Keratinocyte (primary cell): ENCODE measurements around the gene LRCH3. TPM values are rescaled to one million over a fixed set of nuclear protein-coding genes. Genes with fewer than 3 reads are reported as not detected.

ENCODE experiments used
- DNase-seq: peaks from one replicate; pipeline ENCODE4 v3.0.0-alpha.2; 2011; ENCODE audit warnings: low read depth, missing footprints, low spot score
- FAIRE-seq: peaks from 2 replicates; lab custom pipeline; 2011; peaks lifted over from hg19 to GRCh38; lab: Jason Lieb, UNC
- H2AFZ ChIP-seq: 2 replicates; pipeline ENCODE4 v1.6.0; 2012; ENCODE audit warnings: low read length, control low read depth, inconsistent platforms; ENCODE audit not compliant: control insufficient read depth
- H3K27ac ChIP-seq: 2 replicates; pipeline ENCODE4 v1.5.1; 2011; ENCODE audit warnings: low read length; ENCODE audit not compliant: control insufficient read depth, insufficient read depth
- H3K27me3 ChIP-seq: 3 replicates; pipeline ENCODE4 v1.6.0; 2011; ENCODE audit warnings: low read length; ENCODE audit not compliant: control insufficient read depth, insufficient read depth; ENCODE audit errors: extremely low read depth
- H3K36me3 ChIP-seq, 2 experiments: 2 replicates in 1 of 2; 3 replicates in 1 of 2; pipeline ENCODE4 v1.5.1; 2011; ENCODE audit warnings: low read length in 2 of 2, mild to moderate bottlenecking in 1 of 2; ENCODE audit not compliant: control insufficient read depth in 2 of 2, insufficient read depth in 2 of 2; ENCODE audit errors: extremely low read depth in 1 of 2
- H3K4me1 ChIP-seq: 3 replicates; pipeline ENCODE4 v1.5.1; 2011; ENCODE audit warnings: low read length; ENCODE audit not compliant: control insufficient read depth, insufficient read depth; ENCODE audit errors: extremely low read depth
- H3K4me2 ChIP-seq: 3 replicates; pipeline ENCODE4 v1.6.0; 2011; ENCODE audit warnings: low read depth, low read length; ENCODE audit not compliant: control insufficient read depth, insufficient read depth; ENCODE audit errors: extremely low read depth
- H3K4me3 ChIP-seq, 3 experiments: fragments of 200-600 bp in 1 of 3; sonication (generic) in 1 of 3; 2 replicates in 2 of 3; 3 replicates in 1 of 3; pipeline ENCODE4 v1.5.1; 2011 to 2016; ENCODE audit warnings: low read length in 3 of 3, mild to moderate bottlenecking in 3 of 3, control low read depth in 2 of 3, inconsistent platforms in 1 of 3, low read depth in 1 of 3, mixed read lengths in 1 of 3, mixed run types in 1 of 3, moderate library complexity in 1 of 3; ENCODE audit not compliant: control insufficient read depth in 2 of 3, insufficient read depth in 2 of 3; ENCODE audit errors: extremely low read depth in 1 of 3
- H3K79me2 ChIP-seq: 2 replicates; pipeline ENCODE4 v1.6.0; 2012; ENCODE audit warnings: low read length; ENCODE audit not compliant: control insufficient read depth, insufficient read depth
- H3K9ac ChIP-seq: 3 replicates; pipeline ENCODE4 v1.6.0; 2011; ENCODE audit warnings: low read length; ENCODE audit not compliant: control insufficient read depth, insufficient read depth; ENCODE audit errors: extremely low read depth
- H3K9me1 ChIP-seq: 3 replicates; pipeline ENCODE4 v1.6.0; 2011; ENCODE audit warnings: low read length; ENCODE audit not compliant: control insufficient read depth, insufficient read depth; ENCODE audit errors: extremely low read depth
- H3K9me3 ChIP-seq: 2 replicates; pipeline ENCODE4 v1.5.1; 2012; ENCODE audit warnings: low read depth, low read length; ENCODE audit not compliant: control insufficient read depth
- H4K20me1 ChIP-seq: 3 replicates; pipeline ENCODE4 v1.6.0; 2011; ENCODE audit warnings: low read length; ENCODE audit not compliant: control insufficient read depth, insufficient read depth; ENCODE audit errors: extremely low read depth
- CTCF ChIP-seq, 3 experiments: IDR thresholded peaks in 1 of 3; conservative IDR thresholded peaks in 1 of 3; optimal IDR thresholded peaks in 1 of 3; 2 replicates in 2 of 3; 3 replicates in 1 of 3; pipeline versions ENCODE3 to v1.5.1; 2011; ENCODE audit warnings: low read length in 3 of 3, mild to moderate bottlenecking in 3 of 3, moderate library complexity in 2 of 3, control low read depth in 1 of 3, inconsistent platforms in 1 of 3; ENCODE audit not compliant: insufficient read depth in 2 of 3; ENCODE audit errors: extremely low read depth in 1 of 3
- EZH2 ChIP-seq: IDR thresholded peaks from one replicate; pipeline ENCODE4 v1.6.1; 2012; ENCODE audit warnings: inconsistent platforms, mild to moderate bottlenecking, low read length, moderate library complexity
- dilution Hi-C: fragments of 300-500 bp; cut with MboI; formaldehyde crosslinking; loops from one replicate; pipeline ENCODE4 v1.7.0; 2020; ENCODE audit warnings: low sequenced_read_pairs; ENCODE audit not compliant: extremely low pct_ligation_motif_present
- polyA plus RNA-seq, 5 experiments: library from polyadenylated mRNA; depleted of rRNA in 3 of 5; stranded (reverse) in 3 of 5; stranded (forward) in 1 of 5; unstranded in 1 of 5; fragments of >200 nt; gene quantifications; 1 replicate in 1 of 5; 2 replicates in 3 of 5; 3 replicates in 1 of 5; pipeline versions ENCODE4 v1.2.1 to v1.2.3, GENCODE V29; 2011 to 2012; ENCODE audit warnings: missing spikeins in 2 of 5, low read depth in 1 of 5, low replicate concordance in 1 of 5

LRCH3 gene
- polyA plus RNA-seq, 1 donor (not counting 4 experiments of a cell fraction or from before 2014, with no cell fraction given), result 50.2 TPM

GRCh38 chr3:197807969-197808587, 17.0 kb downstream of the LRCH3 start:
- Histone ChIP-seq H3K36me3 (peaks cover 0 to 2% of the 10 kb centered on the region in 2 experiments), H4K20me1 (peaks cover under 1% of the 10 kb centered on the region), H3K79me2 (peaks cover 77% of the 10 kb centered on the region), H3K9me1 (no peaks in the 10 kb centered on the region), H3K9ac (no peak overlapping the region), H3K27me3 (no peaks in the 10 kb centered on the region), H3K27ac (no peak overlapping the region), H3K4me2 (no peak overlapping the region), H3K9me3 (no peaks in the 10 kb centered on the region), H2AFZ (no peak overlapping the region), H3K4me3 (no peak overlapping the region), H3K4me1 (peaks cover 6% of the 10 kb centered on the region)
- no peak for DNase-seq
- dilution Hi-C loops, result no loop called here
- no peak for FAIRE-seq
- TF ChIP-seq CTCF (optimal IDR thresholded peaks at IDR 0.05 in 1 of 3, IDR thresholded peaks at IDR 0.05 in 1 of 3, conservative IDR thresholded peaks at IDR 0.05 in 1 of 3; ENCODE audit: extremely low read depth in 1 of 3, insufficient read depth in 2 of 3, low read length in 3 of 3) (no peak), EZH2 (no peak)

GRCh38 chr3:197809356-197810020, 18.4 kb downstream of the LRCH3 start:
- H3K27ac ChIP-seq, result no peak overlapping the region

More at GRCh38 chr3:197809356-197810020, 18.4 kb downstream of the LRCH3 start:
- Histone ChIP-seq H3K9ac (no peak overlapping the region), H3K79me2 (peaks cover 75% of the 10 kb centered on the region), H3K9me3 (no peaks in the 10 kb centered on the region), H4K20me1 (no peaks in the 10 kb centered on the region), H3K4me2 (no peak overlapping the region), H2AFZ (no peak overlapping the region), H3K9me1 (no peaks in the 10 kb centered on the region), H3K4me3 (no peak overlapping the region), H3K36me3 (peaks cover 0 to 3% of the 10 kb centered on the region in 2 experiments), H3K4me1 (peaks cover 6% of the 10 kb centered on the region), H3K27me3 (no peaks in the 10 kb centered on the region)
- DNase-seq (no peak), FAIRE-seq (no peak)
- dilution Hi-C loops, result no loop called here
- TF ChIP-seq EZH2, result no peak
- no peak for TF ChIP-seq CTCF (optimal IDR thresholded peaks at IDR 0.05 in 1 of 3, IDR thresholded peaks at IDR 0.05 in 1 of 3, conservative IDR thresholded peaks at IDR 0.05 in 1 of 3; ENCODE audit: extremely low read depth in 1 of 3, insufficient read depth in 2 of 3, low read length in 3 of 3)
